Common myeloid progenitor, CD34-positive (primary cell): ENCODE data around the gene CDR2L.
A peak's percentile ranks its signal among the peaks of the same experiment; 100 is the strongest.
"Not testable (repeated sequence)": the region's sequence is repeated elsewhere in the genome, so short reads cannot be mapped to it uniquely, and the experiment has no call there.

Experiments used
- CTCF ChIA-PET: fragments of 350-600 bp; sonication (Branson Sonifier 250); formaldehyde crosslinking; loops from one replicate; lab custom pipeline; 2021; ENCODE audit warnings: antibody characterized with exemption; lab: Charles Lee
- POLR2A ChIA-PET: fragments of 350-600 bp; sonication (Branson Sonifier 250); formaldehyde crosslinking; loops from one replicate; lab custom pipeline; 2021; ENCODE audit warnings: antibody characterized with exemption; lab: Charles Lee
- DNase-seq, 3 donors: peaks; one replicate each; pipeline versions ENCODE4 v3.0.0 to v3.0.0-alpha.2; 2013
- H3K27ac ChIP-seq, 2 experiments: 1 replicate in 1 of 2; 2 replicates in 1 of 2; pipeline ENCODE4 v1.7.0; 2013; ENCODE audit warnings: inconsistent platforms in 2 of 2, low read length in 2 of 2, mild to moderate bottlenecking in 2 of 2, low read depth in 1 of 2, moderate library complexity in 1 of 2; ENCODE audit not compliant: severe bottlenecking in 2 of 2, insufficient read depth in 1 of 2, poor library complexity in 1 of 2
- H3K27me3 ChIP-seq, 5 experiments: replicated peaks in 2 of 5; 1 replicate in 3 of 5; 2 replicates in 2 of 5; pipeline versions ENCODE4 v1.6.1 to v1.7.0; 2013; ENCODE audit warnings: low read length in 4 of 5, mild to moderate bottlenecking in 2 of 5, moderate library complexity in 2 of 5, inconsistent platforms in 1 of 5; ENCODE audit not compliant: insufficient read depth in 5 of 5, control insufficient read depth in 4 of 5
- H3K36me3 ChIP-seq, 4 experiments: 1 replicate in 2 of 4; 2 replicates in 2 of 4; pipeline versions ENCODE4 v1.6.1 to v1.7.0; 2013; ENCODE audit warnings: low read length in 3 of 4, control low read depth in 1 of 4, mild to moderate bottlenecking in 1 of 4; ENCODE audit not compliant: control insufficient read depth in 4 of 4, insufficient read depth in 4 of 4
- H3K4me1 ChIP-seq, 4 experiments: 1 replicate in 3 of 4; 2 replicates in 1 of 4; pipeline versions ENCODE4 v1.6.1 to v1.7.1; 2013; ENCODE audit warnings: low read length in 3 of 4, mild to moderate bottlenecking in 3 of 4, control low read depth in 1 of 4, inconsistent platforms in 1 of 4, moderate library complexity in 1 of 4; ENCODE audit not compliant: control insufficient read depth in 4 of 4, insufficient read depth in 4 of 4; ENCODE audit errors: control extremely low read depth in 1 of 4
- H3K4me3 ChIP-seq, 7 experiments: 1 replicate in 4 of 7; 2 replicates in 3 of 7; pipeline versions ENCODE4 v1.5.1 to v1.7.0; 2013; ENCODE audit warnings: mild to moderate bottlenecking in 7 of 7, low read length in 6 of 7, moderate library complexity in 6 of 7, inconsistent platforms in 2 of 7, low read depth in 2 of 7, control low read depth in 1 of 7; ENCODE audit not compliant: insufficient read depth in 4 of 7, control insufficient read depth in 1 of 7; ENCODE audit errors: extremely low read depth in 1 of 7
- H3K9me3 ChIP-seq, 5 experiments: 1 replicate in 4 of 5; 2 replicates in 1 of 5; pipeline versions ENCODE4 v1.6.1 to v1.7.1; 2013; ENCODE audit warnings: low read length in 4 of 5, mild to moderate bottlenecking in 2 of 5, inconsistent platforms in 1 of 5, low read depth in 1 of 5, moderate library complexity in 1 of 5; ENCODE audit not compliant: control insufficient read depth in 4 of 5, insufficient read depth in 2 of 5; ENCODE audit errors: control extremely low read depth in 1 of 5
- WGBS: methylation state at CpG from one replicate; pipeline ENCODE4 v1.1.5; 2013; ENCODE audit not compliant: insufficient coverage; 5-methylcytosine and 5-hydroxymethylcytosine counted together

Gene CDR2L

GRCh38 chr17:75006084-75006483 is 18.7 kb downstream of the CDR2L start:
- H3K4me3 ChIP-seq, DNase-seq, H3K9me3 ChIP-seq, H3K36me3 ChIP-seq, H3K27me3 ChIP-seq, H3K27ac ChIP-seq, POLR2A ChIA-PET: not testable (repeated sequence)
- peaks cover 3 to 16% (median 5%) of the 10 kb centered on the region in 4 experiments for H3K4me1 ChIP-seq
- CTCF ChIA-PET: interaction anchor here (1.3 to 13.0 kb wide), 5 partner anchors 14 to 44 kb away, joined by 3 to 154 read pairs (median 5); no protein-coding TSS in a partner anchor
- WGBS: 96% methylated on average over 2 of the region's 6 CpGs

GRCh38 chr17:75006653-75007052 is 19.2 kb downstream of the CDR2L start:
- Histone ChIP-seq H3K4me1 (peaks cover 3 to 17% (median 8%) of the 10 kb centered on the region in 4 experiments), H3K4me3 (no peak overlapping the region), H3K9me3 (no peaks in the 10 kb centered on the region), H3K27me3 (no peaks in the 10 kb centered on the region), H3K27ac (no peak overlapping the region), H3K36me3 (no peaks in the 10 kb centered on the region)
- ChIA-PET POLR2A (interaction anchor here (0.6 kb wide), 1 partner anchor 46 kb away, joined by 3 read pairs; no protein-coding TSS in a partner anchor), CTCF (interaction anchor here (0.8 to 13.0 kb wide), 8 partner anchors 13 to 45 kb away, joined by 3 to 154 read pairs (median 4); no protein-coding TSS in a partner anchor)
- DNase-seq: no peak
- WGBS: 97% methylated on average over 4 of the region's 5 CpGs

GRCh38 chr17:75008373-75008772 is 20.9 kb downstream of the CDR2L start:
- WGBS: 92% methylated on average over 5 of the region's 6 CpGs
- no peak for DNase-seq
- Histone ChIP-seq H3K9me3 (no peaks in the 10 kb centered on the region), H3K4me1 (peaks cover 4 to 24% (median 11%) of the 10 kb centered on the region in 4 experiments), H3K4me3 (no peak overlapping the region), H3K27ac (no peak overlapping the region), H3K36me3 (no peaks in the 10 kb centered on the region), H3K27me3 (no peaks in the 10 kb centered on the region)
- ChIA-PET CTCF (interaction anchor here (1.0 to 13.0 kb wide), 3 partner anchors 9 to 47 kb away, joined by 3 to 154 read pairs (median 9); partner anchors contain the start of gene CDR2L), POLR2A (no interaction called here)

DNA sequence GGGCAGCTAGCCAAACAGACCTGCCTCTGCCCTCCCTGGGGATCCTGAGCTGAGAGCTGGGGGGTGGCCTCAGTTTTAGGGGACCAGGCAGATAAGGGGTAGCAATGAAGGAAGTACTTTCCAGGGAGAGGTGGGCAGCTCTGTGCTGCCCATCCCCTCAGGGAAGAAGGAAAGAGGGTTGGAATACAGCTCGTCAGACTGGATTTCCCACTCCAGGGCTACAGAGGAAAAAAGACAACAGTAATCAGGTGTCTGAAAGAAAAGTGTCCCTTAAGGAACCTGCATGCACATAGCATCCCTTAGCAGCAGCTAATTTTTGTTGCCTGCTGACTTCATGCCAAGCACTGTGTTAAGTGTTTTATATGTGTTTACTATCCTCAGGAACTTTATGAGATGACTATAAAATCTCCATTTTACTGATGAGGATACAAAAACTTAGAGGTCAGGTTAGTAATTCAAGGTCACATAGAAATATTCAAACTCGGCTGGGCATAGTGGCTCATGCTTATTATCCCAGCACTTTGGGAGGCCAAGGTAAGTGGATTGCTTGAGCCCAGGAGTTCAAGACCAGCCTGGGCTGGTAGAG is 21.8 kb downstream of the CDR2L start:
- 100% methylated on average over 2 of the region's 2 CpGs for WGBS
- no peaks in the 10 kb centered on the region for H3K9me3 ChIP-seq
- ChIA-PET POLR2A (no interaction called here), CTCF (interaction anchor here (2.2 to 13.0 kb wide), 3 partner anchors 9 to 48 kb away, joined by 9 to 154 read pairs (median 26); partner anchors contain the start of gene CDR2L)
- no peak overlapping the region for H3K27ac ChIP-seq
- H3K27me3 ChIP-seq: no peaks in the 10 kb centered on the region
- no peak overlapping the region for H3K4me3 ChIP-seq
- no peaks in the 10 kb centered on the region for H3K36me3 ChIP-seq
- DNase-seq: no peak
- peaks cover 8 to 29% (median 17%) of the 10 kb centered on the region in 4 experiments for H3K4me1 ChIP-seq

- H3K4me1 ChIP-seq: peaks cover 8 to 29% (median 17%) of the 10 kb centered on the region in 4 experiments
- 94% methylated on average over 6 of the region's 8 CpGs for WGBS
- H3K27me3 ChIP-seq: no peaks in the 10 kb centered on the region
- H3K9me3 ChIP-seq: no peaks in the 10 kb centered on the region
- CTCF ChIA-PET: interaction anchor here (0.6 to 13.0 kb wide), 9 partner anchors 11 to 194 kb away, joined by 3 to 154 read pairs (median 4); partner anchors contain the start of gene CDR2L
- POLR2A ChIA-PET: interaction anchor here (1.3 kb wide), 1 partner anchor 49 kb away, joined by 4 read pairs; no protein-coding TSS in a partner anchor
- no peak overlapping the region for H3K27ac ChIP-seq
- H3K4me3 ChIP-seq: no peak overlapping the region
- peak; percentile 56 to 82 (median 78) for DNase-seq
- H3K36me3 ChIP-seq: no peaks in the 10 kb centered on the region
Observed at GRCh38 chr17:75010683-75011400, 23.4 kb downstream of the CDR2L start.

DNA sequence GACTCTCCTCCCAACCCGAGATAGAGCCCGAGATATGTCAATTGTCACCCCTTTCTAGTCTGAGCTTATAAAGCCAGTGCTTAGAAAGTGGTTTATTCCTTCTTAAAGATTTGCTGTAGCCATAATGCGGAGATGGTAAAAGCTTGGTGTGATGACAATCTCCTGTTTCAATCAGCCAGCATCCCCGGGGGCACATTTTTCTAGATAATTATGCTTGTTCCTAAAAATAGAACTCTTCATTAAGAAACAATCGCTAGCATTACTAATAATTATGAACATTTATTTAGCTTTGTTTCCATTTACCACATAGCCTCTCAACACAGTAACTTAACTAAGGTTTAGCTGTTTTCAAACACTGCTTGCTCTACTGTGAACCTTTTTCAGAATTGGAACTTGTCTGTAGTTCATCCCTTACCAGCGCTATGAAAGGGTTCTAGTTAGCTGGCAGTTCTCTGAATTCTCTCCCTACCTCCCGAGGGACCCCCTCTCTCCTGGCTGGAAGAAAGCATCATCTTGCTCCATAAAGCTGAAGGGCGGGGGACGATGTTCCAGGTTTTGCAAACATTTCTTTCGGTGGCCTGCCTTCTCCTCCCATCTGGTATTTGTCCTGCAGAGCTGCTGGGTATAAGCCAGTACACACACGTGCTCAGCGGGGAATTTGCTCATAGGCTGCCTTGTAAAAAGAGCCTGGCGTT is 24.1 kb downstream of the CDR2L start:
- H3K9me3 ChIP-seq: no peaks in the 10 kb centered on the region
- peak overlapping the region; percentile 76 to 84 for H3K27ac ChIP-seq
- peaks cover 0 to 2% (median under 1%) of the 10 kb centered on the region in 4 experiments for H3K36me3 ChIP-seq
- POLR2A ChIA-PET: interaction anchor here (1.3 to 2.2 kb wide), 2 partner anchors 24 to 50 kb away, joined by 4 to 13 read pairs; partner anchors contain the start of gene CDR2L
- CTCF ChIA-PET: interaction anchor here (0.7 to 13.0 kb wide), 19 partner anchors 11 to 194 kb away, joined by 3 to 154 read pairs (median 4); partner anchors contain the start of gene CDR2L
- H3K4me1 ChIP-seq: peaks cover 8 to 29% (median 17%) of the 10 kb centered on the region in 4 experiments
- no peaks in the 10 kb centered on the region for H3K27me3 ChIP-seq
- 96% methylated on average over 10 of the region's 13 CpGs for WGBS
- DNase-seq: no peak
- H3K4me3 ChIP-seq: peak overlapping the region in 5 of 7 experiments; percentile 85 to 94 (median 92)
